ENCODE data around the gene PROM2. TPM values are rescaled to one million over a fixed set of nuclear protein-coding genes. Genes with fewer than 3 reads are reported as not detected.

The PROM2 gene
- total RNA-seq, 1 experiment from 2014 or later: 3.1 TPM

- TF ChIP-seq CTCF (conservative IDR thresholded peaks at IDR 0.05): no peak
- no peak overlapping the region for H4K91ac ChIP-seq (ENCODE audit: insufficient read length, low read depth, low read length)
- no peak overlapping the region for H3K23ac ChIP-seq (ENCODE audit: insufficient read length, low read depth, low read length)
- DNase-seq: peak; percentile 12
- Mint-ChIP-seq H3K9me3 (peaks cover 0 to 4% of the 10 kb centered on the region in 2 experiments; a peak in 1 of 5 replicates), H3K4me1 (no peaks in the 10 kb centered on the region; a peak in 1 of 4 replicates), H3K36me3 (ENCODE audit: insufficient read depth in 1 of 3, low read depth in 3 of 3) (no peaks in the 10 kb centered on the region), H3K4me3 (no peak overlapping the region), H3K27me3 (ENCODE audit: low read depth) (no peaks in the 10 kb centered on the region; the same call in none of the 2 replicates), H3K27ac (peak overlapping the region in 1 of 3 experiments; percentile 49; a peak in 2 of 7 replicates)
- no peak overlapping the region for H2BK120ac ChIP-seq (ENCODE audit: low read depth, low read length, poor library complexity, severe bottlenecking)
- H3K27me3 ChIP-seq (ENCODE audit: insufficient read depth, low read length): no peaks in the 10 kb centered on the region
- H3K23me2 ChIP-seq (ENCODE audit: insufficient read length, low read depth, low read length, poor library complexity, severe bottlenecking): no peaks in the 10 kb centered on the region
- no peak overlapping the region for H2BK20ac ChIP-seq (ENCODE audit: low read depth, low read length, poor library complexity, severe bottlenecking)
- no peaks in the 10 kb centered on the region for H4K20me1 ChIP-seq (ENCODE audit: control insufficient read depth, insufficient read depth, insufficient read length)
- H3K14ac ChIP-seq (ENCODE audit: insufficient read depth, low read length): no peak overlapping the region
- no peak overlapping the region for H3K9ac ChIP-seq (ENCODE audit: extremely low read depth, insufficient read length, low read length)
- no peaks in the 10 kb centered on the region for H3K79me2 ChIP-seq (ENCODE audit: insufficient read depth, low read length)
- no peak overlapping the region for H2BK5ac ChIP-seq (ENCODE audit: insufficient read length, low read length)
- no peak overlapping the region for H4K5ac ChIP-seq (ENCODE audit: insufficient read length, low read depth, low read length)
- H2BK12ac ChIP-seq (ENCODE audit: insufficient read length, low read depth, low read length): no peak overlapping the region
- H3K27ac ChIP-seq (ENCODE audit: insufficient read length, low read depth, low read length): no peak overlapping the region
- no peak overlapping the region for H2AFZ ChIP-seq (ENCODE audit: low read length)
- no peak overlapping the region for H3K56ac ChIP-seq (ENCODE audit: insufficient read length, low read depth, low read length)
- H2BK15ac ChIP-seq (ENCODE audit: low read depth, low read length): no peak overlapping the region
- no peak overlapping the region for H3K4me2 ChIP-seq (ENCODE audit: insufficient read depth, insufficient read length, low read length)
- H3K18ac ChIP-seq (ENCODE audit: insufficient read length, low read depth, low read length): no peak overlapping the region
- H3K4me1 ChIP-seq (ENCODE audit: insufficient read depth, low read length): no peaks in the 10 kb centered on the region
- H3T11ph ChIP-seq (ENCODE audit: low read length): no peak overlapping the region
- WGBS (ENCODE audit: extremely low coverage, insufficient read length, low lambda C conversion rate): no CpG with 5 or more reads among the region's 11 CpGs
- H3K4ac ChIP-seq (ENCODE audit: low read depth, low read length): no peak overlapping the region
- H3K79me1 ChIP-seq (ENCODE audit: insufficient read depth, low read depth, low read length, poor library complexity, severe bottlenecking): no peaks in the 10 kb centered on the region
- no peak overlapping the region for H2AK5ac ChIP-seq (ENCODE audit: insufficient read length, low read length)
- no peak overlapping the region for H4K8ac ChIP-seq (replicated peaks; ENCODE audit: insufficient read length, low read depth, low read length)
- no peaks in the 10 kb centered on the region for H3K9me3 ChIP-seq (ENCODE audit: control insufficient read depth, low read depth, low read length)
Measured at GRCh38 chr2:95267458-95268210, 6.6 kb upstream of the PROM2 start.
